Lung (tissue), 12 donors: ENCODE data around the gene KRTAP5-5. TPM values are rescaled to one million over a fixed set of nuclear protein-coding genes. Genes with fewer than 3 reads are reported as not detected.
"Not testable (repeated sequence)": the region's sequence is repeated elsewhere in the genome, so short reads cannot be mapped to it uniquely, and the experiment has no call there.

Experiments
- ATAC-seq: fragments of 200-7000 bp; cut with Tn5 transposase; one replicate; pipeline ENCODE4 v1.9.1; 2020; ENCODE audit warnings: moderate number of reproducible peaks; ENCODE audit not compliant: insufficient read depth, low FRiP score
- DNase-seq, 3 donors: peaks; one replicate each; pipeline ENCODE4 v3.0.0-alpha.2; 2013 to 2017
- H3K27ac ChIP-seq, 2 donors: one replicate each; pipeline ENCODE4 v1.5.1; 2013; ENCODE audit warnings: mild to moderate bottlenecking in 2 of 2, moderate library complexity in 2 of 2, control low read depth in 1 of 2, inconsistent platforms in 1 of 2, low read depth in 1 of 2, low read length in 1 of 2
- H3K27me3 ChIP-seq, 3 donors: one replicate each; pipeline ENCODE4 v1.5.1; 2013; ENCODE audit warnings: low read length in 2 of 3; ENCODE audit not compliant: control insufficient read depth in 3 of 3, insufficient read depth in 3 of 3
- H3K36me3 ChIP-seq, 4 donors: one replicate each; pipeline ENCODE4 v1.5.1; 2013; ENCODE audit warnings: low read length in 4 of 4, mild to moderate bottlenecking in 1 of 4, moderate library complexity in 1 of 4; ENCODE audit not compliant: control insufficient read depth in 4 of 4, insufficient read depth in 4 of 4
- H3K4me1 ChIP-seq, 5 donors: one replicate each; pipeline ENCODE4 v1.5.1; 2013; ENCODE audit warnings: low read length in 5 of 5, mild to moderate bottlenecking in 2 of 5, moderate library complexity in 1 of 5; ENCODE audit not compliant: control insufficient read depth in 5 of 5, insufficient read depth in 5 of 5
- H3K4me3 ChIP-seq: one replicate; pipeline ENCODE4 v1.5.1; 2013; ENCODE audit warnings: mild to moderate bottlenecking, control low read depth, moderate library complexity
- H3K9ac ChIP-seq, 2 donors: one replicate each; pipeline ENCODE4 v1.5.1; 2013; ENCODE audit warnings: low read length in 2 of 2, control low read depth in 1 of 2; ENCODE audit not compliant: insufficient read depth in 1 of 2
- H3K9me3 ChIP-seq, 4 donors: one replicate each; pipeline ENCODE4 v1.5.1; 2013; ENCODE audit warnings: low read length in 3 of 4, mild to moderate bottlenecking in 1 of 4, moderate library complexity in 1 of 4; ENCODE audit not compliant: control insufficient read depth in 4 of 4, insufficient read depth in 3 of 4
- WGBS, 2 donors: extraction: QIAGEN DNeasy Blood & Tissue Kit; methylation state at CpG; one replicate each; pipeline ENCODE4 v1.1.7; 2013; 5-methylcytosine and 5-hydroxymethylcytosine counted together
- polyA plus RNA-seq, 2 donors: library from polyadenylated mRNA; stranded (reverse); fragments of 200-250 nt; gene quantifications; one replicate each; pipeline ENCODE4 v1.2.1, GENCODE V29; 2013
- total RNA-seq, 2 donors: library from RNA; depleted of rRNA in 1 of 2; stranded (reverse); fragments of >200 nt in 1 of 2; gene quantifications; one replicate each; pipeline ENCODE4 v1.2.1, GENCODE V29; 2014 to 2021
- TF ChIP-seq, protein P1 (sequence below): IDR thresholded peaks from 2 replicates; pipeline ENCODE4 v1.5.1; 2012; ENCODE audit warnings: mild to moderate bottlenecking; ENCODE audit errors: control extremely low read depth, extremely low read depth
- donor health status: control.
- donor health status: control.
- donor health status: Bipolar disorder and iron deficiency.
- donor health status: healthy.
- donor health status: DM: yes; HTN: yes; CAD: no.

The KRTAP5-5 gene
- total and polyA plus RNA-seq, 4 donors = not detected

GRCh38 chr11:1668911-1669473 lies 39.4 kb downstream of the KRTAP5-5 start:
- Histone ChIP-seq H3K27ac (no peak overlapping the region), H3K9ac (no peak overlapping the region), H3K4me3 (no peak overlapping the region), H3K9me3 (peaks cover 0 to 5% (median 0%) of the 10 kb centered on the region in 4 donors), H3K4me1 (peaks cover 0 to 23% (median 3%) of the 10 kb centered on the region in 5 donors), H3K36me3 (no peaks in the 10 kb centered on the region), H3K27me3 (peaks cover 0 to 6% (median 0%) of the 10 kb centered on the region in 3 donors)
- no peak for ATAC-seq
- no peak for DNase-seq
- TF ChIP-seq, protein P1, sequence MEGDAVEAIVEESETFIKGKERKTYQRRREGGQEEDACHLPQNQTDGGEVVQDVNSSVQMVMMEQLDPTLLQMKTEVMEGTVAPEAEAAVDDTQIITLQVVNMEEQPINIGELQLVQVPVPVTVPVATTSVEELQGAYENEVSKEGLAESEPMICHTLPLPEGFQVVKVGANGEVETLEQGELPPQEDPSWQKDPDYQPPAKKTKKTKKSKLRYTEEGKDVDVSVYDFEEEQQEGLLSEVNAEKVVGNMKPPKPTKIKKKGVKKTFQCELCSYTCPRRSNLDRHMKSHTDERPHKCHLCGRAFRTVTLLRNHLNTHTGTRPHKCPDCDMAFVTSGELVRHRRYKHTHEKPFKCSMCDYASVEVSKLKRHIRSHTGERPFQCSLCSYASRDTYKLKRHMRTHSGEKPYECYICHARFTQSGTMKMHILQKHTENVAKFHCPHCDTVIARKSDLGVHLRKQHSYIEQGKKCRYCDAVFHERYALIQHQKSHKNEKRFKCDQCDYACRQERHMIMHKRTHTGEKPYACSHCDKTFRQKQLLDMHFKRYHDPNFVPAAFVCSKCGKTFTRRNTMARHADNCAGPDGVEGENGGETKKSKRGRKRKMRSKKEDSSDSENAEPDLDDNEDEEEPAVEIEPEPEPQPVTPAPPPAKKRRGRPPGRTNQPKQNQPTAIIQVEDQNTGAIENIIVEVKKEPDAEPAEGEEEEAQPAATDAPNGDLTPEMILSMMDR = no peak
- WGBS, 2 donors = 51 to 62% methylated on average over 13 of the region's 13 CpGs

DNA sequence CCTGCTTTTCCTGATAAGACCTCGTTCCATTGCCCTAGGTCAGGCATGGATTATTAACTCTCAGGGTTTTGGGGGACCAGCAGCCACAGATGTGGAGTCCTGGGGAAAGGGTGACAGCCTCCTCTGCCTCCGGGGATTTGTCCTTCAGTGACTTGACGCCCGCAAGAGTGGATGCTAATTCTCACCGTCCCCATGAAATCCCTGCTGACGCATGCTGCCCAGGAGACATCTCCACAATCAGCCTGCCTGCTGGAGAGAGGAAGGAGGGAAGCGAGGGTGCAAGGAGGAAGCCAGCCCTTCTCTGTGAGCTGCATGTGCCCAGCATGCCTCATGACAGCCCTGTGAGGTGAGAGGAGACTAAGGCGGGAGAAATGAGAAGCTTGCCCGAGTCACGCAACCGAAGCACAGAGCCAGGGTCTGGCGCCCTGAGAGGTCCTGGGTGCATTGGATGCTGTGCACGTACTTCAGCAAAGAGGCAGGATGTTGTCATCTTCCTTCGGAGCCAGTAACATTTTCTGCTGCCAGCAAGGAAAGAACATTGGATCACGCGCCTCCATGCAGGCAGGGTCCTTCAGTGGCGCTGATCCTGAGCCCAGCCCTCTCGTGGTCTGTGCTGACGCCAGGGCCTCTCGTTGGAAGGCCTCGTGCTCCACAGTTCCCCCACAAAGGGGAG lies 40.1 kb downstream of the KRTAP5-5 start:
- Histone ChIP-seq H3K27ac (no peak overlapping the region), H3K36me3 (no peaks in the 10 kb centered on the region), H3K9ac (no peak overlapping the region), H3K4me1 (peaks cover 0 to 29% (median 6%) of the 10 kb centered on the region in 5 donors), H3K27me3 (peaks cover 0 to 6% (median 0%) of the 10 kb centered on the region in 3 donors), H3K9me3 (peaks cover 0 to 5% (median 0%) of the 10 kb centered on the region in 4 donors), H3K4me3 (no peak overlapping the region)
- WGBS, 2 donors = 44 to 68% methylated on average over 21 of the region's 21 CpGs
- DNase-seq (peak; percentile 60 to 79 (median 73)), ATAC-seq (no peak)
- TF ChIP-seq, protein P1 = no peak

- not testable (repeated sequence) for H3K4me3 ChIP-seq, H3K36me3 ChIP-seq, ATAC-seq, DNase-seq, H3K27me3 ChIP-seq, H3K9ac ChIP-seq, H3K9me3 ChIP-seq, H3K27ac ChIP-seq
- whole genome bisulfite sequencing, 2 donors = 92 to 93% methylated on average over 1 of the region's 1 CpG
- H3K4me1 ChIP-seq = peaks cover 0 to 32% (median 6%) of the 10 kb centered on the region in 5 donors
Measured at GRCh38 chr11:1670457-1670856, 40.9 kb downstream of the KRTAP5-5 start.

GRCh38 chr11:1670905-1671371 lies 41.4 kb downstream of the KRTAP5-5 start:
- WGBS, 2 donors = 81 to 93% methylated on average over 11 of the region's 11 CpGs
- TF ChIP-seq, protein P1 = no peak
- ATAC-seq = no peak

More at GRCh38 chr11:1670905-1671371, 41.4 kb downstream of the KRTAP5-5 start:
- Histone ChIP-seq H3K36me3 (no peaks in the 10 kb centered on the region), H3K4me1 (peaks cover 0 to 32% (median 6%) of the 10 kb centered on the region in 5 donors), H3K27ac (no peak overlapping the region), H3K9ac (no peak overlapping the region), H3K27me3 (peaks cover 0 to 6% (median 0%) of the 10 kb centered on the region in 3 donors), H3K4me3 (no peak overlapping the region), H3K9me3 (peaks cover 0 to 5% (median 0%) of the 10 kb centered on the region in 4 donors)
- DNase-seq = peak in 1 of 3 donors; percentile 4
